Measurements from ENCODE around the gene MLST8. TPM values are rescaled to one million over a fixed set of nuclear protein-coding genes. Genes with fewer than 3 reads are reported as not detected.

Gene MLST8
- total and polyA plus RNA-seq, 2 experiments from 2014 or later = 100.0 to 117 TPM

- DNase-seq (ENCODE audit: low read depth in 1 of 2, low spot score in 1 of 2) = no peak
- Histone ChIP-seq H3K4me1 (ENCODE audit: low read depth) (peaks cover 8% of the 10 kb centered on the region), H3K36me3 (peaks cover 45% of the 10 kb centered on the region), H3K27ac (no peak overlapping the region), H3K27me3 (peaks cover 8% of the 10 kb centered on the region), H3K9me3 (ENCODE audit: low read depth) (no peaks in the 10 kb centered on the region), H3K4me3 (no peak overlapping the region)
- TF ChIP-seq, protein P1, sequence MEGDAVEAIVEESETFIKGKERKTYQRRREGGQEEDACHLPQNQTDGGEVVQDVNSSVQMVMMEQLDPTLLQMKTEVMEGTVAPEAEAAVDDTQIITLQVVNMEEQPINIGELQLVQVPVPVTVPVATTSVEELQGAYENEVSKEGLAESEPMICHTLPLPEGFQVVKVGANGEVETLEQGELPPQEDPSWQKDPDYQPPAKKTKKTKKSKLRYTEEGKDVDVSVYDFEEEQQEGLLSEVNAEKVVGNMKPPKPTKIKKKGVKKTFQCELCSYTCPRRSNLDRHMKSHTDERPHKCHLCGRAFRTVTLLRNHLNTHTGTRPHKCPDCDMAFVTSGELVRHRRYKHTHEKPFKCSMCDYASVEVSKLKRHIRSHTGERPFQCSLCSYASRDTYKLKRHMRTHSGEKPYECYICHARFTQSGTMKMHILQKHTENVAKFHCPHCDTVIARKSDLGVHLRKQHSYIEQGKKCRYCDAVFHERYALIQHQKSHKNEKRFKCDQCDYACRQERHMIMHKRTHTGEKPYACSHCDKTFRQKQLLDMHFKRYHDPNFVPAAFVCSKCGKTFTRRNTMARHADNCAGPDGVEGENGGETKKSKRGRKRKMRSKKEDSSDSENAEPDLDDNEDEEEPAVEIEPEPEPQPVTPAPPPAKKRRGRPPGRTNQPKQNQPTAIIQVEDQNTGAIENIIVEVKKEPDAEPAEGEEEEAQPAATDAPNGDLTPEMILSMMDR (IDR thresholded peaks at IDR 0.05; ENCODE audit: low read depth, low read length) = no peak
Measured at GRCh38 chr16:2232094-2232990, 27.1 kb downstream of the MLST8 start.

DNA sequence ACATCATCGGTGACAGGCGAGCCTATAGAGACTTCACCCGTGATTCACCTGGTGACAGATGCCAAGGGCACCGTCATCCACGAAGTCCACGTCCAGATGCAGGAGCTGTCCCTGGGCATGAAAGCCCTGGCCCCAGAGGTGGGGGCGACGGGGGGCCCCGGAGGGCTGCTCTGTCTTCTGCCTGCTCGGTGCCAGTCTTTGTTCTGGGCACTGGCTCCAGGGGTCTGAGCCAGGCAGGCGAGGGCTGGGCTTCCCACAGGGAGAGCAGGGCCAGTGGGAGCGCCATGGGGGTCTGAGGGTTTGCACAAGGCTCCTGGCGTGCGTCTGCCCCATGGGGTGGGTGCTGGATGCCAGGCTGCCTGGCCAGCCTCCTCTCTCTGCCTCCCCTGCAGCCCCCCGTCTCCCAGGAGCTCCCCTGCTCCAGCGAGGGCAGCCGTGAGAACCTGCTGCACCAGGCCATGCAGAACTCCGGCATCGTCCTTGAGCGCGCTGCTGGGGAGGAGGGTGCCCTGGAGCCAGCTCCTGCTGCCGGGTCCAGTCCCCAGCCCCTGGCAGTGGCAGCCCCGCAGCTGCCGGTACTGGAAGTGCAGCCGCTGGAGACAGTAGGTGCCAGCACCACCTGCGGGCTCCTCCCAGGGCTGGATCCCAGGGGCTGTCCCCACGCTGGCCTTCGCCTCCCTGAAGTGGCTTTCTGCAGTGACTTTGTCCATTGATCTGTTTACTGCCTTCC, 28.0 kb downstream of the MLST8 start:
- Histone ChIP-seq H3K27ac (no peak overlapping the region), H3K4me3 (no peak overlapping the region), H3K9me3 (ENCODE audit: low read depth) (no peaks in the 10 kb centered on the region), H3K36me3 (peaks cover 45% of the 10 kb centered on the region), H3K4me1 (ENCODE audit: low read depth) (peaks cover 8% of the 10 kb centered on the region), H3K27me3 (peaks cover 15% of the 10 kb centered on the region)
- TF ChIP-seq, protein P1 (IDR thresholded peaks at IDR 0.05; ENCODE audit: low read depth, low read length) = no peak
- DNase-seq (ENCODE audit: low read depth in 1 of 2, low spot score in 1 of 2) = no peak

DNA sequence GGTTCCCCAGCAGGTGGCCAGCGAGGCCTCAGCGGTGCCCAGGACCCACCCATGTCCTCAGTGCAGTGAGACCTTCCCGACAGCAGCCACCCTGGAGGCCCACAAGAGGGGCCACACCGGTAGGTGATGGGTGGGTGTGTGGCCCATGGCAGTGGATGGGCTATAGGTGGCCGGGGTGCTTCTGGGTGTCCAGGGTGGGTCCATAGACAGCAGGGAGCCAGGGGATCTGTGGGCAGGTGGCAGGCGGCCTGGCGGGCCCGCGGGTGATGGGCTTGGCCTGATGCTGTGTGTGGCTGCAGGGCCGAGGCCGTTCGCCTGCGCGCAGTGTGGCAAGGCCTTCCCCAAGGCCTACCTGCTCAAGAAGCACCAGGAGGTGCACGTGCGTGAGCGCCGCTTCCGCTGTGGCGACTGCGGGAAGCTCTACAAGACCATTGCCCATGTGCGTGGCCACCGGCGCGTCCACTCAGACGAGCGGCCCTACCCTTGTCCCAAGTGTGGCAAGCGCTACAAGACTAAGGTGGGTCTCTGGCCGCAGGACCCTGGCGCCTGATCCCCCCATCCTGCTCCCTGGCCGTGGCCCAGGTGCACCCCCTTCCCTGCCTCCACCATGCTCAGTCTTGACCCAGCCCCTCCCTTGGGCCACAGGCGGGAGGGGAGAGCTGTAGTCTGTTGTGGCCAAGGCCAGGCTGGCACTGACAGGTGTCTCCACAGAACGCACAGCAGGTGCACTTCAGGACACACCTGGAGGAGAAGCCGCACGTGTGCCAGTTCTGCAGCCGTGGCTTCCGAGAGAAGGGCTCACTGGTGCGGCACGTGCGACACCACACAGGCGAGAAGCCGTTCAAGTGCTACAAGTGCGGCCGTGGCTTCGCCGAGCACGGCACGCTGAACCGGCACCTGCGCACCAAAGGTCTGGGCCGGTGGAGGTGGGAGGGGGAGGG, 28.9 kb downstream of the MLST8 start:
- Histone ChIP-seq H3K36me3 (peaks cover 40% of the 10 kb centered on the region), H3K27me3 (peaks cover 15% of the 10 kb centered on the region)
- no peak for DNase-seq (ENCODE audit: low read depth in 1 of 2, low spot score in 1 of 2)

DNA sequence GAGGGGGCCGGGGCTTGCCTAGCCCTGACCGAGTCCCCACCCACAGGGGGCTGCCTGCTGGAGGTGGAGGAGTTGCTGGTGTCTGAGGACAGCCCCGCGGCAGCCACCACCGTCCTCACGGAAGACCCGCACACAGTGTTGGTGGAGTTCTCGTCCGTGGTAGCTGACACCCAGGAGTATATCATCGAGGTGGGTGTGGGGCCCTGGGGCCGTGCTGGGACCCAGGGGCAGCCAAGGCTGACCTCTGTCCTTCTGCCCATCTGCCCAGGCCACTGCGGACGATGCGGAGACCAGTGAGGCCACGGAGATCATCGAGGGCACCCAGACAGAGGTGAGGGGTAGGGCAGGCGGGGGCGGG, 29.5 kb downstream of the MLST8 start:
- no peak for DNase-seq (ENCODE audit: low read depth in 1 of 2, low spot score in 1 of 2)
- peaks cover 8% of the 10 kb centered on the region for H3K4me1 ChIP-seq (ENCODE audit: low read depth)
- TF ChIP-seq, protein P1 (IDR thresholded peaks at IDR 0.05; ENCODE audit: low read depth, low read length) = no peak
- H3K4me3 ChIP-seq = no peak overlapping the region
- peaks cover 37% of the 10 kb centered on the region for H3K36me3 ChIP-seq
- H3K9me3 ChIP-seq (ENCODE audit: low read depth) = no peaks in the 10 kb centered on the region
- H3K27ac ChIP-seq = no peak overlapping the region
- H3K27me3 ChIP-seq = peaks cover 15% of the 10 kb centered on the region

More for the DNA sequence above, 28.9 kb downstream of the MLST8 start:
- TF ChIP-seq, protein P1 (IDR thresholded peaks at IDR 0.05; ENCODE audit: low read depth, low read length) = no peak
- no peaks in the 10 kb centered on the region for H3K9me3 ChIP-seq (ENCODE audit: low read depth)
- H3K4me3 ChIP-seq = no peak overlapping the region
- H3K4me1 ChIP-seq (ENCODE audit: low read depth) = peaks cover 8% of the 10 kb centered on the region
- H3K27ac ChIP-seq = no peak overlapping the region

DNA sequence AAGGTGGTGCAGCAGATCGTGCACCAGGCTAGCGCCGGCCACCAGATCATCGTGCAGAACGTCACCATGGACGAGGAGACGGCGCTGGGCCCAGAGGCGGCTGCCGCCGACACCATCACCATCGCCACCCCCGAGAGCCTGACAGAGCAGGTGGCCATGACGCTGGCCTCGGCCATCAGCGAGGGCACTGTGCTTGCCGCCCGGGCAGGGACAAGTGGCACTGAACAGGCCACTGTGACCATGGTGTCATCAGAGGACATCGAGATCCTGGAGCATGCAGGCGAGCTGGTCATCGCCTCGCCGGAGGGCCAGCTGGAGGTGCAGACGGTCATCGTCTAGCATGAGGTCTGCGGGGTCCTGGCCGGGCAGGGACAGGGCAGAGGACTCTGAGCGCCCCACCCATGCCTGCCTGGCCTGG, 30.0 kb downstream of the MLST8 start:
- DNase-seq (ENCODE audit: low read depth in 1 of 2, low spot score in 1 of 2) = no peak
- H3K4me1 ChIP-seq (ENCODE audit: low read depth) = peaks cover 8% of the 10 kb centered on the region
- H3K27ac ChIP-seq = no peak overlapping the region
- TF ChIP-seq, protein P1 (IDR thresholded peaks at IDR 0.05; ENCODE audit: low read depth, low read length) = no peak
- H3K4me3 ChIP-seq = no peak overlapping the region
- H3K36me3 ChIP-seq = peaks cover 34% of the 10 kb centered on the region
- peaks cover 15% of the 10 kb centered on the region for H3K27me3 ChIP-seq
- H3K9me3 ChIP-seq (ENCODE audit: low read depth) = no peaks in the 10 kb centered on the region

Measured in cardiac muscle cell (in vitro differentiated cells and primary cell).